ENCODE measurements around the gene LCA5L. TPM values are rescaled to one million over a fixed set of nuclear protein-coding genes. Genes with fewer than 3 reads are reported as not detected.

LCA5L gene
- total and polyA plus RNA-seq, 2 donors (not counting 1 experiment from before 2014, with no cell fraction given): 0.62 TPM; not detected in 1

- Mint-ChIP-seq H3K27ac (no peak overlapping the region), H3K27me3 (peaks cover 6% of the 10 kb centered on the region), H3K4me3 (no peak overlapping the region), H3K4me1 (no peaks in the 10 kb centered on the region), H3K9me3 (ENCODE audit: insufficient read depth) (no peaks in the 10 kb centered on the region)
- Histone ChIP-seq H2AFZ (ENCODE audit: insufficient read depth, low read depth, low read length, poor library complexity, severe bottlenecking) (no peak overlapping the region), H3K36me3 (replicated peaks in 1 of 2; ENCODE audit: control extremely low read depth in 1 of 2, control insufficient read depth in 1 of 2, extremely low read depth in 1 of 2, insufficient read depth in 2 of 2, low read length in 1 of 2) (no peaks in the 10 kb centered on the region), H3K9me3 (ENCODE audit: control extremely low read depth in 1 of 3, control insufficient read depth in 2 of 3, insufficient read depth in 1 of 3, low read length in 2 of 3) (no peaks in the 10 kb centered on the region), H3K9ac (ENCODE audit: low read length) (no peak overlapping the region), H3K79me2 (ENCODE audit: control insufficient read depth, insufficient read depth, low read length) (no peaks in the 10 kb centered on the region), H3K27me3 (replicated peaks in 1 of 4; ENCODE audit: control extremely low read depth in 1 of 4, control insufficient read depth in 3 of 4, insufficient read depth in 4 of 4, low read length in 3 of 4) (no peaks in the 10 kb centered on the region), H3K4me2 (replicated peaks; ENCODE audit: low read depth, low read length, poor library complexity, severe bottlenecking) (no peak overlapping the region), H3K4me3 (ENCODE audit: control extremely low read depth in 1 of 5, extremely low read depth in 1 of 5, insufficient read depth in 1 of 5, low read depth in 2 of 5, low read length in 4 of 5) (no peak overlapping the region), H3K27ac (ENCODE audit: low read length in 2 of 2) (no peak overlapping the region), H4K20me1 (ENCODE audit: control insufficient read depth, insufficient read depth, low read length, poor library complexity, severe bottlenecking) (no peaks in the 10 kb centered on the region), H3K4me1 (ENCODE audit: control insufficient read depth in 2 of 2, insufficient read depth in 2 of 2, low read length in 2 of 2) (no peaks in the 10 kb centered on the region)
- no peak for TF ChIP-seq EZH2 (IDR thresholded peaks at IDR 0.05; ENCODE audit: borderline replicate concordance, insufficient read depth, low read depth, low read length, poor library complexity, severe bottlenecking)
- TF ChIP-seq CTCF (IDR thresholded peaks at IDR 0.05): no peak
- CTCF ChIA-PET: no interaction called here
- POLR2A ChIA-PET: no interaction called here
- 96% methylated on average over 3 of the region's 4 CpGs for WGBS (ENCODE audit: insufficient coverage)
- ATAC-seq (ENCODE audit: low read depth) (no peak), DNase-seq (no peak)
- intact Hi-C loops (cut with micrococcal nuclease): no loop called here
Observed at GRCh38 chr21:39479164-39479813, 33.7 kb upstream of the LCA5L start.

GRCh38 chr21:39474611-39475010 is 29.0 kb upstream of the LCA5L start:
- POLR2A ChIA-PET: no interaction called here
- no peak overlapping the region for H3K27ac Mint-ChIP-seq
- Histone ChIP-seq H3K4me1 (ENCODE audit: control insufficient read depth in 2 of 2, insufficient read depth in 2 of 2, low read length in 2 of 2) (no peaks in the 10 kb centered on the region), H4K20me1 (ENCODE audit: control insufficient read depth, insufficient read depth, low read length, poor library complexity, severe bottlenecking) (no peaks in the 10 kb centered on the region), H2AFZ (ENCODE audit: insufficient read depth, low read depth, low read length, poor library complexity, severe bottlenecking) (no peak overlapping the region), H3K9me3 (ENCODE audit: control extremely low read depth in 1 of 3, control insufficient read depth in 2 of 3, insufficient read depth in 1 of 3, low read length in 2 of 3) (no peaks in the 10 kb centered on the region), H3K4me3 (ENCODE audit: control extremely low read depth in 1 of 5, extremely low read depth in 1 of 5, insufficient read depth in 1 of 5, low read depth in 2 of 5, low read length in 4 of 5) (no peak overlapping the region), H3K9ac (ENCODE audit: low read length) (no peak overlapping the region), H3K36me3 (replicated peaks in 1 of 2; ENCODE audit: control extremely low read depth in 1 of 2, control insufficient read depth in 1 of 2, extremely low read depth in 1 of 2, insufficient read depth in 2 of 2, low read length in 1 of 2) (no peaks in the 10 kb centered on the region), H3K4me2 (replicated peaks; ENCODE audit: low read depth, low read length, poor library complexity, severe bottlenecking) (no peak overlapping the region), H3K27ac (ENCODE audit: low read length in 2 of 2) (no peak overlapping the region), H3K27me3 (replicated peaks in 1 of 4; ENCODE audit: control extremely low read depth in 1 of 4, control insufficient read depth in 3 of 4, insufficient read depth in 4 of 4, low read length in 3 of 4) (no peaks in the 10 kb centered on the region), H3K79me2 (ENCODE audit: control insufficient read depth, insufficient read depth, low read length) (no peaks in the 10 kb centered on the region)
- intact Hi-C loops (cut with micrococcal nuclease): no loop called here
- TF ChIP-seq EZH2 (IDR thresholded peaks at IDR 0.05; ENCODE audit: borderline replicate concordance, insufficient read depth, low read depth, low read length, poor library complexity, severe bottlenecking): no peak
- no peak for TF ChIP-seq CTCF (IDR thresholded peaks at IDR 0.05)
- CTCF ChIA-PET: no interaction called here
- ATAC-seq (ENCODE audit: low read depth) (no peak), DNase-seq (no peak)
- no peak overlapping the region for H3K4me3 Mint-ChIP-seq
- H3K9me3 Mint-ChIP-seq (ENCODE audit: insufficient read depth): no peaks in the 10 kb centered on the region
- WGBS (ENCODE audit: insufficient coverage): 83% methylated on average over 2 of the region's 2 CpGs
- no peaks in the 10 kb centered on the region for H3K4me1 Mint-ChIP-seq
- H3K27me3 Mint-ChIP-seq: no peaks in the 10 kb centered on the region

All from B cell (primary cell).